SW 1271 (cell line): ENCODE data around the gene REEP3.

ENCODE experiments used
- DNase-seq, 2 experiments: peaks; one replicate each; lab custom pipeline; 2025; lab: John Stamatoyannopoulos, UW

The REEP3 gene

DNA sequence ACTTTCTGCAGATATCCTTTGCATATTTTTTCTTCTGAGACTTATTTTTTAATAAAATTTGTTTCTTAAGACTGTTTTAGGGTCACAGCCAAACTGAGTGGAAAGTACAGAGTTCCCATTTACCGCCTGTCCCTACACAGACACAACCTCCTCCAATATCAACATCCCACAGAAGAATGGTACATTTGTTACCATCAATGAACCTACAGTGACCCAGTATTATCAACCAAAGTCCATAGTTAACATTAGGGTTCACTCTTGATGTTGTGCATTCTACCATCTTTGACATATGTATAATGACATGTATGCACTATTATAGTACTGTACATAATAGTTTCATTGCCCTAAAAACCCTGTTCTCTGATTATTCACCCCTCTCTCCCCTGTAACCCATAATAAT lies 14.6 kb upstream of the REEP3 start:
- no peak for DNase-seq

GRCh38 chr10:63515002-63515763 lies 6.0 kb upstream of the REEP3 start:
- DNase-seq, result peak; percentile 14 to 76

DNA sequence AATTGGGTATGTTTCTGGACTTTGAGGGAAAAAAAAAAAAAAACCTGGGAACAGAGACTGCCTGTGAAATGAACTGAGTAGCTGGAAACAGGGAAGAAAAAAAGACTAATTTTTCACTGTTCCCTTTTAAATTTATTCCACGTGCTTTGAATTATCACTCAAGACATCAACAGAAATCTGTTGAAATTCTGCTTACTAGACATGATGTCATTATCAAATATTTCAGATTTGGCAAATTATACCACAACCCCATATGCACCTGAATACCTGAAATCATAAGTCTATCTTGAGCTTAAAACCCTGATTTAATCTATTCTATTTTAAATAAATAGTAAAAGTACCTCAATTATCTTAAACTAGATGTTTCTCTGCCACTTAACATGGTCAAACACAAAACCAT lies 5.0 kb upstream of the REEP3 start:
- no peak for DNase-seq

- DNase-seq, result no peak
Observed at GRCh38 chr10:63518690-63519288, 2.4 kb upstream of the REEP3 start.

DNA sequence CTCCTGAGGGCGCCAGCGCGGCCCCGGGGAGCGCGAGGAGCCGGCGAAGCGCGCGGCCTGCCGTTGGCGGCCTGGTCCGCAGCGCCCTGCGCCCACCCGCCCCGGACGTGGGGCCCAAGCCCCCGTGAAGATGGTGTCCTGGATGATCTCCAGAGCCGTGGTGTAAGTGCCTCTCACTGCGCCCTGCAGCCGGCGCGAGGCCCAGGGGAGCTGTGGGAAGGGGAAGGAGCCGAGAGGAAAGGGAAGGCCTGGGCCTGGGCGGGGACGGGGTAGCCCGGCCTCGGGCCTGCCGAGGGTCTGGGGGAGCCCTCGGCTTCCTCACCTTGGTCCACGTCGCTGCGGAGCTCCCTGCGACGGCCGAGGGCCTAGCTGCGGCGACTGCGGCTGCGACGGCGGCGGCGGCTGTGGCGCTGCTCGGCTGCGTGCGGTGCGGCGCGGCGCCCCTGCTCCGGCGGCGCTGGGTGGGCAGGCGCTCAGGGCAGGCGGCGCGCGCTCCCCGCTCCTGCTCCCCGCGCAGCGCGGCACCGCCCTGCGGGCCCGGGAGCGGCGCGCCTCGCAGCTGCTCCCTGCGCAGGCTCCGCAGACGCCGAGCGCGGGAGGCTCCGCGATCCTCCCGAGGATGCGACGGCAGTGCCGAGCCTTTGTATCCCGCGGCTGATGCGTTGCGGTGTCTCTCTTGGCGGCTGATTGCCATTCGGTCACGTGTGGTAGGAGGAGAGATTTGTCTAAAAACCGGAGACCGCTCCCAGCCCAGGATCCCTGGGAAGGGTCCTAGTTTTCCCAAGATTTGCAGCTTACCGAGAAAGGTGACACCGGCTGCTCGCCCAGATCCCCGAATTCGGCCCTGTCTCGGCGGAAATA lies 445 bp downstream of the REEP3 start:
- DNase-seq, result peak in 1 of 2 experiments; percentile 50

DNA sequence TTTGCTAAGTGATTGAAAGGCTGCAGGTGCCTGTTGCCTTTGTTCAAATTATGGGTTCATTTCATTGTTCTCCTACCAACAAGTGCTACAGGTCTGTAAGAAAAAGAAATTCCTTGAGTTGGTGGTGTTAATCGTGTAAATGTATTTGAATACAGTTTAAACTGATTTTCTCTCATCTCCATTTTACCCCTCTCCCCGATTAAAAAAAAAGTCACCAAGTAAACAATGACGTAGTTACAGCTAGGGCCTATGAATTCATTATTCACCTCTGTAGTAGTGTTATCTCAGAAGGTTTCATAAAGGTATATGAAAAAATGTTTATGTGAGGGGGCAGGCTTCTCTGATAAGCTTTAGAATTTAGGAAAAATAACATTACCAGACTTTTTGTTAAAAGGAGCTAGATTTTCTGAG lies 1.1 kb downstream of the REEP3 start:
- DNase-seq, result peak in 1 of 2 experiments; percentile 52

DNA sequence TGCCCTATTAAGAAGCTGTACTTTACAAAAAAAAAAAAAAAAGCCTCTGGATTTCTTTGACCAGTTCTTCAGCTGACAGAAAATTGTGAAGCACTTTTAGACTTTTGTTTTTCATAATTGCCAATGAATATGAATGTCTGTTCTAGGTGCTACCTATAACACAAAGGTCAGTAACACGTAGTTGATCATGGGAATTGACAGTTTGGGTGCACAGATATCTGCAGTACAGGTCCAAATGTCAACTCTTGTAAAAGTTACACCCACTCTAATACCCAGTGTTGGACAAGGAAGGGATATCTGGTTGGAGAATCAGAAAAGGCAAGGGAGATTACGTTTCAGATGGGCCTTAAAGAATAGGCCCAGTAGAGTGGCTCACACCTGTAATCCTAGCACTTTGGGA lies 1.8 kb downstream of the REEP3 start:
- DNase-seq, result no peak

- no peak for DNase-seq
Observed at GRCh38 chr10:63525021-63525420, 3.8 kb downstream of the REEP3 start.

DNA sequence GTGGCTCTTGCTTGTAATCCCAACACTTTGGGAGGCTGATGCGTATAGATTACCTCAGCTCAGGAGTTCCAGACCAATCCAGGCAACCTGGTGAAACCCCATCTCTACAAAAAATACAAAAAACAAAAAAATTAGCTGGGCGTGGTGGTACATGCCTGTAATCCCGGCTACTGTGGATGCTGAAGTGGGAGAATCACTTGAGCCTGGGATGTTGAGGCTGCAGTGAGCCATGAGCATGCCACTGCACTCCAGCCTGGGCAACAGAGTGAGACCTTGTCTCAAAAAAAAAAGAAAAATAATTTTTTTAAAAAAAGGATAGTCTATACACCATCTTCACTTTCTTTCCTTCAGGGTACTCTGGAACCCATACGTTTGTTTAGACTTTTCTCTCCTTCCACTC lies 6.2 kb downstream of the REEP3 start:
- DNase-seq, result no peak

DNA sequence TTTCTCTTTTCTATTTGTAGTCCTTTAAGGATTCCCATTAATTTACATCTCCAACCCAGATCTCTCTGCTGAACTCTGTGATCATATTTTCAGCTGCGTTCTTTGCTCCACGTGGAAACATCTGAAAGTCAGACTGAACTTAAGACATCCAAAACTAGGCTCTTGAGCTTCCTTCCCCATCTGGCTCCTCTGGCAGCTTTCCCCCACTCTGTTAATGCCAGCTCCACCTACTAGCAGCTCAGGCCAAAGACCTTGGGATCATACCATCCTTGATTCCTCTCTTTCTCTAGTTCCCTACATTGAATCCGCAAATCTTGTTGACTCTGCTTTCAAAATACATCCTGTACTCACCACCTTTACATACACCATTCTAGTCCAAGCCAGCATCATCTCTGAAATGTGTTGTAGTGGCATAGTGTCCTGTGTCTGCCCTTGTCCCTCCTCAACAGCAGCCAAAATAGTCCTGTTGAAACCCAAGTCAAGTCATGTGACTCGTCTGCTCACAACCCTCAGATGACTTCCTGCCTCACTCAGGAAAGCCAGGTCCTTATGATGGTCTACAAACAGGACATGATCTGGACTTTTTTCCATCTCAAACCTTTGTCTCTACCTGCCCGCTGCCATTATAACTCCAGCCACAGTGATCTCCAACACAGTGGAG lies 7.0 kb downstream of the REEP3 start:
- DNase-seq, result no peak

DNA sequence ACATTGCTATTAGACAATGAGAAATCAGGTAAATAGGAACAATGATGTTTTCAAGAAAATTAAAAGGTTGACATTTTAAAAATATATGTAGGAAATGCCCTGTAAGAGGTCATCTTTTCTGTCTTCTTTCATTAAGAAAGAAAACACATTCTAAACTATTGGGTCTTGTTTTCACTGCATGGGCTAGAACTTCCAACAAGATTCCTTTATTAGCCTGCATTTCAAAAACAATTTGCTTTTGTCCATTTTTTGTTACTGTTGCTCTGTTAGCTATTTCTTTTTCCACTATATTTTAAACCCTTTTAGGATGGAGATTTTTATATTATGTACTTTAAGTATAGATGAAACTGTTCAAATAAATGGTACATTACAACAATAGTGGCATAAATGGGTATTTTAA lies 9.2 kb downstream of the REEP3 start:
- no peak for DNase-seq

GRCh38 chr10:63534723-63535122 lies 13.5 kb downstream of the REEP3 start:
- DNase-seq, result no peak

DNA sequence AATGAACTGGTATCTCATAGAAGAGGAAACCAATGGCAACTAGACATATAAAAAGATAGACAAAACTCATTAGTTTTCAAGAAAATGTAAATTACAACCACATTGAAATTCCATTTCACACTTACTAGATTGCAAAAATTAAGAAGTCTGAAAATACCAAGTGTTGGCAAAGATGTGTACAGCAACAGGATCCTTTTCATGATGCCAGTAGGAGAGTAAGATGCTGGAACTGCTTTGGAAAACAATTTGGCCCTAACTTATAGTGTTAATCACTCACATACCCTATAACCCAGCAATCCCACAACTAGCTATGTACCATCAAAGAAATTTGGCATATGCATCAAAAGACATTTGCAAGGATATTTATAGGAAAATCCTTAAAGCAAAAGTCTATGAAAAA lies 15.5 kb downstream of the REEP3 start:
- no peak for DNase-seq

DNA sequence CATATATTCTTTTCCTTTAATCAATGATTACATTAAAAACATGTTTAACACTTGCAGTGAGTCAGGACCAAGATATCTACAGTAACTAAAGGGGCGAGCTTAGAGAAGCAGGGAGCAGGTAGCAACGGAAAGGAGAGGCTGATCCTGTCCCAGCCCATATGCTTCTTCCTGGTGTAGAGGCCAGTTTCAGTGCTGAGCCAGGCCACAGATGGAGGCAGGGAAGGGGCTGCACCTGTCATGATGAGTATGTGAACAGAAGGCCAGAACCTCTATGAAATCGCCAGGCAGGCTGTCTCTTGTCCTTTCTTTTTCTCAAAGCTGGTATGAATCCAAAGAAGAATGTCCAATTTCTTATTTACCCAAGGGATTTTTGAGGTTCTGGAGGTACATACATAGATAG lies 16.3 kb downstream of the REEP3 start:
- no peak for DNase-seq

GRCh38 chr10:63539377-63539776 lies 18.2 kb downstream of the REEP3 start:
- DNase-seq, result no peak

DNA sequence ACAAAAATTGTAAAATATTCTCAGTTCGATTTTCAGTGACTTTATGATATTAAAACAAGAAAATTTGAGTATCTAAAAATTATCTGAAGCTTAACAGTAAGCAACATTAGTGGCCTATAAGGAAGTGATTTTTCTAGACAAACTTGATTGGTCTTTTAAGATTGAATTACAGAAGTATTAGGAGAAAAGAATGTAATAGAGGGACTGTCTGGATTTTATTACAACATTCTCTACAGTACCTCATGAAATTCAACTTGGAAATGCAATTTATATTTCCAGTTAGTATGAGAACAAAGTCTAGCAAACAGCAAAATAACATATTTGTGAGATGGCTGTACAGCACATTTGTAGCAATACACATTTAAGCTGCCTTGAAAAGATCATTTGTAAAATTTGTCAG lies 18.8 kb downstream of the REEP3 start:
- DNase-seq, result no peak

DNA sequence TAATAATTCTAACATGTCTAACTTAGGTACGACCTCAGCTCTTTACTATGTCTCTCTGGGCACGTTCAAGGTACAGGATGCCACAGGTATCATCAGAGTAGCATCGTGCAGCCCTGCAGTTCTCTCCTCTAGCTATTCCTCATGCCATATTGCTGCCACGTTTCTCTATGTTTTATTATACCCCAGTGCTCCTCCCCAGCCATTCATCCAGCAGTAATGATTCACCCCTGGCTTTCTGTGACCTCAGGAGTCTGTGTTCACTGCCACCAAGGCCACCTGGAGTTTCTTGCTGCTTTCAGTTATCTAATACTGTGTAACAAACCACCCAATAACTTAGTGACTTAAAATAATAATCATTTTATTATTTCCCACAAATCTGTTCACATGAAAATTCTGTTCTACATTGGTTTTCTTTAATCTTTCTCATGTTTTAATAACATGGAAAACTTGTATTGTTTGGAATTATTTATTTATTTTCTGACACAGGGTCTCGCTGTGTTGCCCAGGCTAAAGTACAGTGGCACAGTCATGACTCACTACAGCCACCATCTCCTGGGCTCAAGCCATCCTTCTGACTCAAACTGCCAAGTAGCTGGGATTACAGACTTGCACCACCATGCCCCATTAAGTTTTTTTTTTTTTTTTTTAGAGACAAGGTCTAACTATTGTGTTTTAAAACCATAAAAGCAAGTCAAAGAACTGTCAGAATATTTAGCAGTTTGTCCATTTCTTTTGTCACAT lies 21.8 kb downstream of the REEP3 start:
- DNase-seq, result no peak

- DNase-seq, result no peak
Observed at GRCh38 chr10:63543576-63543962, 22.4 kb downstream of the REEP3 start.

GRCh38 chr10:63544418-63544817 lies 23.2 kb downstream of the REEP3 start:
- DNase-seq, result no peak

DNA sequence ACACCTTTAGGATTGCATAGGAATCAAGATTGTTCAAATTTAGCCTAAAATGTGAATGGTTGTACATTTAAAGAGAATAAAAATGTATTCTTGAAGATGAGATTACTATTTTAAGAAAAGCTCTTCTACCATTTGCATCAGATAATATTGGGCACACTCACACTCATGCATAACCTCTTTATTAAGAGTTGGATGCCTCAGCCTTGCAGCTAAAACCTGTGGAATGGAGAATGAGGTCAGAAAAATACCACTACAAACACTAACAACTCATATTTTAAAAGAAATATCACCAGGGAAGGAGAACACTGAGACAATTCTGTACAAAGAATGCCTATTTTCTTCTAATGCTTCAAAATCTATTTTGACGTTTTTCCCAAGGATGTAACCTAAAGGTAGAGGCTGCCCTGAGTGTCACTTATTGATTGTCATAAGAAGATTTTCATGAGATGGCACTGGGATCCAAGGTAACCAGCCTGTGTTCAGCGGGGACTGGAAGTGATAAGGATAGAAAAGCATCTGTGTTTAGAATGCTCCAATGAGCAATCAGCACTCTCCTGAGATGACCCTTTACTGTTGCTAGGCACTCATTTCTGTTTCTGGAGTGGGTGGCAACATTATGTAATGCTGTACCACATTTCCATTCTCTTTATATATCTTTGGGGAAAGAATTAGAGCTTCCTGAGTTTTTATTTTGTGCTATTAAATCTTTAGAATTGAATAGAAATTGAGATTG lies 26.6 kb downstream of the REEP3 start:
- peak in 1 of 2 experiments; percentile 21 for DNase-seq

DNA sequence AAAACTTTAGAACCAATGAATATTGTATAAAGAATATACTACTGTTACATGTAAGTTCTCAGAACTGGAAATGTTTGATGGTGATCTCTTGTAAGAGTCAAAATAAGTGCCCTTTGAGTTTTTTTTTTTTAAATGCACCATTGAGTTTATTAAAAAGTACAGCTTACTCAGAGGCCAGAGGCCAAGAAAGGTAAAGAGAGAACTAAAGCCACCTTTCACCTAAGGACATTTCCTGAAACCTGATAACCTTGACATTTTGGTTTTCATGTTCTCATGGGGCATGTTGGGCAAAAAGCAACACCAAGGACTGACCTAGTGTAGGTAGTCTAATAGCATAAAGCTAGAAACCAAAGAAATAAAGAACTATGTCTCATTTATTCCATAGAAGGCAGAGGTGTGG lies 27.7 kb downstream of the REEP3 start:
- DNase-seq, result no peak
